Stimulated activated CD8-positive, alpha-beta memory T cell treated with anti-CD3 and anti-CD28 coated beads, Interleukin-7, amount 100 ng/mL, for 48 hours (primary cell): ENCODE data around the gene SPACDR.

Source experiments
- DNase-seq, 2 donors: peaks; one replicate each; pipeline ENCODE4 v3.0.0-alpha.2; 2020; ENCODE audit warnings: low read depth in 1 of 2; ENCODE audit errors: extremely low read depth in 1 of 2

SPACDR gene

GRCh38 chr7:100419660-100420226, 44.3 kb downstream of the SPACDR start:
- DNase-seq = no peak

GRCh38 chr7:100418930-100419659, 45.0 kb downstream of the SPACDR start:
- DNase-seq = no peak

GRCh38 chr7:100415448-100415847, 48.6 kb downstream of the SPACDR start:
- DNase-seq = no peak

- no peak for DNase-seq
These were observed 50.2 kb downstream of the SPACDR start for GRCh38 chr7:100413889-100414288.

GRCh38 chr7:100413346-100413745, 50.7 kb downstream of the SPACDR start:
- DNase-seq = no peak

GRCh38 chr7:100411101-100411500, 53.0 kb downstream of the SPACDR start:
- no peak for DNase-seq

GRCh38 chr7:100407285-100408180, 56.5 kb downstream of the SPACDR start:
- DNase-seq = no peak

- DNase-seq = no peak
These were observed 57.3 kb downstream of the SPACDR start for GRCh38 chr7:100406767-100407166.
